ENCODE results near the gene COL8A2.
A peak's percentile ranks its signal among the peaks of the same experiment; 100 is the strongest.

COL8A2 gene

GRCh38 chr1:36088577-36089392, 36.2 kb downstream of the COL8A2 start, which contains the start of gene ADPRS:
Gene ADPRS (plus strand): TSS chr1:36088892. CDS start chr1:36088905, 13 bp downstream.
- peak; percentile 94 for DNase-seq

GRCh38 chr1:36088265-36088576, 36.8 kb downstream of the COL8A2 start:
- DNase-seq, result no peak

GRCh38 chr1:36087233-36088123, 37.5 kb downstream of the COL8A2 start:
- DNase-seq, result no peak

GRCh38 chr1:36086529-36087232, 38.3 kb downstream of the COL8A2 start:
- no peak for DNase-seq

GRCh38 chr1:36085686-36086526, 39.1 kb downstream of the COL8A2 start:
- DNase-seq, result no peak

GRCh38 chr1:36085126-36085525, 39.9 kb downstream of the COL8A2 start:
- no peak for DNase-seq

- DNase-seq, result no peak
These were observed 40.4 kb downstream of the COL8A2 start for GRCh38 chr1:36084497-36085115.

GRCh38 chr1:36083635-36084496, 41.2 kb downstream of the COL8A2 start, which contains the start of gene TEKT2:
Gene TEKT2 (plus strand): TSS chr1:36084094. CDS start chr1:36084922, 828 bp downstream.
- no peak for DNase-seq

GRCh38 chr1:36083219-36083618, 41.8 kb downstream of the COL8A2 start:
- no peak for DNase-seq

- DNase-seq, result no peak
These were observed 43.0 kb downstream of the COL8A2 start for GRCh38 chr1:36081926-36082485.

GRCh38 chr1:36080801-36081200, 44.2 kb downstream of the COL8A2 start:
- DNase-seq, result no peak

GRCh38 chr1:36080236-36080635, 44.8 kb downstream of the COL8A2 start:
- no peak for DNase-seq

GRCh38 chr1:36076979-36077573, 47.9 kb downstream of the COL8A2 start:
- DNase-seq, result no peak

- no peak for DNase-seq
These were observed 54.7 kb downstream of the COL8A2 start for GRCh38 chr1:36070349-36070748.

GRCh38 chr1:36068866-36069265, 56.2 kb downstream of the COL8A2 start:
- DNase-seq, result no peak

- DNase-seq, result no peak
These were observed 57.2 kb downstream of the COL8A2 start for GRCh38 chr1:36067871-36068270.

GRCh38 chr1:36062315-36062714, 62.7 kb downstream of the COL8A2 start:
- DNase-seq, result no peak

- DNase-seq, result no peak
These were observed 69.3 kb downstream of the COL8A2 start for GRCh38 chr1:36055706-36056105.

- DNase-seq, result no peak
These were observed 71.0 kb downstream of the COL8A2 start for GRCh38 chr1:36053978-36054377.

- DNase-seq, result no peak
These were observed 73.2 kb downstream of the COL8A2 start for GRCh38 chr1:36051821-36052220.
